HG02798 (cell line): ENCODE results near the gene EHD3.
A peak's percentile ranks its signal among the peaks of the same experiment; 100 is the strongest.

Experiments
- ATAC-seq: cut with Tn5 transposase; IDR thresholded peaks from one replicate; pipeline ENCODE4 v1.9.1; 2021; ENCODE audit warnings: mild to moderate bottlenecking; ENCODE audit not compliant: unreplicated experiment, poor library complexity

The EHD3 gene

DNA sequence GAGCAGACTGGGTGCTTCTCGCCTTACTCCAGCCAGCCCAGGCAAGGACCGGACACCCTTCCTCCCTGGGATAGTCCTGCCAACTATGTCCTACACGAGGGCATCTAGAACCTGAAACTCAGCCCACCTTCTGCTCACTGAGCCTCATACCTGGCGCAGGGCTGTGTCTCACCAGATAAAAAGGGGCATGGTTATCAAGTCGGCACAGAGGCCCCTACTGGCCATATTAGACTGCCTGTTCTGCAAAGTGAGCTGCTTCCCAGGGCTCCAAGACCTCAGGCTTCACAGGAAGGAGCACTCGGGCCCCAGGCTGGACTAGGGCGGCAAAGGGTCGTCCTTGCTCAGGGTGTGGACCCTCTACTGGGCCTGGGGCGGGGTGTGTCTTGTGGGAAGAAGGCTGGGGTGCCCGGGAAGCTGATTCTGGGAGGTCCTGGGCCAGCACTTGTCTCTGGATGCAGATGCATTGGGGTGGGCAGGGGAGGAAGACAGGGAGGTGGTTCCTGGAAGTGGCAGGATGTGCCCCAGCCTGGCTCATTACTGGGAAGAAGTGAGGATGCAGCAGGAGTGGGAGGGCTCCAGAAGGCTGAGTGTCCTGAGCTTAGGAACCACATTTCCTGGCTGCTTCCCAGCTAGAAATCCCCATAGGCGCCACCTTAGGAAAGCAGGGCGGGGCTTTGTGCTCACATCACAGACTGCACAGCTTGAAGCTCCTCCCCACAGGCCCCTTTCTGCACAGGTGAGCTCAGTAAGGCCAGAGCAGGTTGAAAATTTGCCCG, 19.6 kb downstream of the EHD3 start:
- ATAC-seq: no peak

DNA sequence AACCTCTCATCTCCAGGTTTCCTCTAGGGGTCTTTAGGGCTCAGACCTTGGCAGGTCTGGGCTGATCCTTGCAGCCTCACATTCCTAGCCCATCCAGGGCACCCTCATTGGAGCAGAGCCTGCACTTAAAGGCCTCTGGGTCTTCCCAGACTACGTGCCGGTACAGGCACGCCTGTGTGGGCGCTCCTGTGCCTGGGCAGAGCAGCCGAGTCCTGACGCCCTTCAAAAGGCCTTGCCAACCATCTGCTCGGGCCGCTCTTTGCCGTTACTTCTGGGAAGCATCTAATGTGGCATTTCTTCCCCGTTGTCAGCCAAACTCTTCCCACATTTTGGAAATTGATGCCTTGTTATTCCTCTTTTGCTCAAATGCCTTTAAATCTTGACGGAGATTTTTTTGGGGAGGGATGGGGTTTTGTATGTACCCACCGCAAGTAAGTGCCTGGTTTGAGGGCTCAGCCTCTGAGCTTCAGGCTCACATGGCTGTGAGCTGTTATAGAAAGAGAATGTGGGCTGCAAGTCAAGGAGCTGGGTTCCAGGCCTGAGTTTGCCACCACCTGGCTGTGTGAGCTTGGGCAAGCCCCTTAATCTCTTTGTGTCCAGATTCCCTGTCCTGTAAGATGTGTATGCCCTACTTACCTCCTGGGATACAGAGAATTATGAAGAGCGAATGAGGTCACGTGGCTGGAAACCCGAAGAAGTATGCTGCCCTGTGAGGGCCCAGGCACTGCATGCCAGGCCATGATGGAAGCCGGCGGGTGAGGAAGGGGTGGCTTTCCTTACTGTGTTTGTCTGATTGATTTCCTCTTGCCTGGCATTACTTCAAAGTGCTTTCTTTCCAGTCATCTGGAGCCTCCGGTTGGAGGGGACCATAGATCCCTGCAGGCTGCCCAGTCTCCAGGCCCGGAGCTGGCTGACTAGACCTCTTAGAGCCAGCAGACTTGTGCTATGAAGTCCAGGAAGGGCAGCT, 20.6 kb downstream of the EHD3 start:
- ATAC-seq: no peak

DNA sequence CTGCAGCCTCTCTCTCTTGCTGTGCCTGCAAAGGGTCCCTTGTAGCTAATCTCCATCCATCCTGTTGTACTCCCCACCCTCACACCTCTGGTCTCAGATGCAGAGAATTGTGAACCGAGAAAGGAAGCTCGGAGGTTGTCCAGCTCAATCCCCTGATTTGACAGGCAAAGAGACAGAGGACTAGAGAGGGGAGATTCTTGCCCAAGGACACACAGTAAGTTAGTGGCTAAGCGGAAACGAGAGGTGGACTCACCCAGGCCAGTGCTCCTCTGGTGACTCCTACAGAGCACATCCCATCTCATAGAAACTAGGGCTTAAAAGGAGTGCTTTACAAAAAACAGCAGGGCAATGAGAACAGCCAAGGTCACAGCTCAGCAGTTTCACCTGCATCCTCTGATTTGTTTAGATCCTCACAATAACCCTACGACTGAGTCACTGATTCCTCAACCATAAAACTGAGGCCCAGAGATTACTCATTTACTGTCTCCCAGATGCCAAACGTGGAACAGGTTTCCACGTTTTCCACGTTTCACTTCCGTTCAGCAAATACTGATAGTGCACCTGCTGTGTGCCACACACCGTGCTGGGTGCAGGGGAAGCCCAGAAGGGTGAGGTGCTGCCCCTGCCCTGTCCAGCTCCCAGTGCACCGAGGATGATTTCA, 22.1 kb downstream of the EHD3 start:
- peak; percentile 50 for ATAC-seq

DNA sequence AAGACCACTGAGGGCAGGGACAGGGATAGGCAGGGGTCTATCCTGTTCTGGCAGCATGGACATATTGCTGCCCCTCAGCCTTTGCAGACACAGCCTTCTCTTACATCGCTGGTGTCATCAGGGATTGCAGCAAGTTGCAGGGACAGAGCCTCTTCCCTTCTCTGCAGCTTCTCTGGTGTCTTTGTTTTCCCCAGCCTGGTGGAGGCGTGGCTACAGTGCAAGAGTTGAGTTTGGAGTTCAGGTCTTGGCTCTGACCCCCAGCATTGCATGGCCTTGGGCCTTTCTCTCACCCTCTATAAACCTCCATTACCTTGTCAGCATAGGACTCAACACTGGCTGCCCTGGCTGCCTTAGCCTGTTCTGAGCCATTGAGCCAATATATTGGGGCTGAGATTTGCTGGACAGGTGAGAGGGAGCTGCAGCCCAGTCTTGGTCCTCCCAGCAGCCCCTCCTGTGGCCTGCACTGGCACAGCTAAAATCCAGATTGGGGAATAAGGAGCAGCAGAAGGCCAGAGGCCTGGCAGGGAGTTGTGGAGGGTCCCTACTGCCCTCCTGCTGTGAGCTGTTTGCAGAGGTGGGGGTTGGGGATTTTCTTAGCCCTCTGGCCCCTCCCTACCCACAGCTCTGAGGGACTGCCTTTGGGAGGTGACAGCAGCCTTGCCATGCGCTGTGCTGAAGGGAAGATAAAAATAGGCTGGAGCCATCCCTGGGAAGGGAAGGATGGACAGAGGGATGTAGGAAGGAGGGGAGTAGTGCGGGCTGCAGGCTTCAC, 22.8 kb downstream of the EHD3 start:
- peak; percentile 10 for ATAC-seq

DNA sequence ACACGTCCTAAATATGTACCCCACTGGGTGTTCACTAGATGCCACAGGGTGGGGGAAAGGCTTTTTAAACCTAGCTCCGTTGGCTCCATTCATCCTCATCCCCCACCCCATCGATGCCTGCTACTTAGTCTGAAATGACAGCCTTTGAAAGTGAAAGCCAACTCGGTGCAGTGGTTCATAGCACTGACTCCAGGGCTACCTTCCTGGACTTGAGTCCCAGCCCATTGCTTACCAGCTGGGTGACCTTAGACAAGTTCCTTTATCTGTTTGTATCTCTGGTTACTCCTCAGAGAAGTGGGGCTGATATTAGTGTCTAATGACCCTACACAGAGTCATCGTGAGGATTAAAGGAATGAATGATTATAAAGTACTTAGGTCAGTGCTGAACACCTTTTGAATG, 24.4 kb downstream of the EHD3 start:
- ATAC-seq: peak; percentile 50

DNA sequence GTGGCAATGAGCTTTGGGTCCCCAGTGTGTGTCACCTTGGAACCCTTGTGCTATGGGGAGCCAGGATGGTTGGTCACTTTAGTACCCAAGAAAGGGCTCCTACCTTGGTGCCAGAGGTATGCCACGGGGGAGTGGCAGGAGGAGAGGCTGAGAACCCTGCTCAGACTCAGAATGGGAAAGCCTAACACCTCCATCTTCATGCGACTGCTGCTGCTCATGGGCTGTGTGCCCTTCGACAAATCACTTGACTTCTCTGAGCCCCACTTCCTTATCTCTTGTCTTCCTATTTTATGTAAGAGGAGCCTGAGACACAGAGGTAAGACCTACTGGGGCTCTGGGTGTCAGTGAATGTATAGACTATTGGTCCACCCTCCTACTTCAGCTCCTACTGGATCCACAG, 25.1 kb downstream of the EHD3 start:
- ATAC-seq: no peak

DNA sequence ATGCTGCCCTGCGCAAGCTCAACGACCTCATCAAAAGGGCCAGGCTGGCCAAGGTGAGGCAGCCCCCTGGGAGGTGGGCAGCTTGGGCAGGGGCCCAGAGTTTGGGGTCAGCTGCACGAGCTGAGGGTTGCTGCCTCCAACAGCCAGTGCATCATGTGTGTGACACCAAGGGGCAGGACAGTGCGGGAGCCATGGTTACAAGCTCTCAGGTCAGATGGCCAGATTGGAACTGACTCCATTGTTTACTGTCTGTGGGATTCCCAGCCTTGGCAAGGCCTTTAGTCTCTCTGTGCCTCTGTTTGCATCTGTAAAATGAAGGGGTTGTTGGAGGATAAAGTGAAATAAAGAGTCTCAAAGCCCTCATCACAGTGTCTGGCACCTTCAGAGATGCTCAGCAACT, 26.9 kb downstream of the EHD3 start:
- ATAC-seq: no peak

DNA sequence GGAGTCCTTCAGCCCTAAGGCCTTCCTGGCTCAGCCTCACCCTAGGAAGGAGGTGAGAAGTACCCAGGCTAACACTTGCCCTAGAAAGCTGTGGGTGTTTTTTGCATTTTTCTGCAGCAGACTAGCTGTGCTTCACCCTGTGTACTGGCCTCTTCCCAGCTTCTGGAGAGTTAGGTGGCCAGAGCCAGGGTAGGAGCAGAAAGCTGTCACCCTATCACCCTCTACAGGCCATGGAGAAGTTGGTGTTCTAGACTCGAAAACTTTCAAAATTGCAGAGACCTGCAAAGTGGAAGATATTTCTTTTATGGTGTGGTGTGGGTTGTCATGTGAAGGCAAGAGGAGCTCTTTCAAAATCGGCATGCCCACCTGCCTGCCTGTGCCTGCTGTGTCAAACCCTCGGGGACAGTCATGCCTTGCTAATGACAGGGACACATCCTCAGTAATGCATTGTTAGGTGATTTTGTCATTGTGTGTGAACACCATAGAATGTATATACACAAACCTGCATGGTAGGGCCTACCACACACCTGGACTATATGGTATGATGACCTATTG, 29.8 kb downstream of the EHD3 start:
- no peak for ATAC-seq

DNA sequence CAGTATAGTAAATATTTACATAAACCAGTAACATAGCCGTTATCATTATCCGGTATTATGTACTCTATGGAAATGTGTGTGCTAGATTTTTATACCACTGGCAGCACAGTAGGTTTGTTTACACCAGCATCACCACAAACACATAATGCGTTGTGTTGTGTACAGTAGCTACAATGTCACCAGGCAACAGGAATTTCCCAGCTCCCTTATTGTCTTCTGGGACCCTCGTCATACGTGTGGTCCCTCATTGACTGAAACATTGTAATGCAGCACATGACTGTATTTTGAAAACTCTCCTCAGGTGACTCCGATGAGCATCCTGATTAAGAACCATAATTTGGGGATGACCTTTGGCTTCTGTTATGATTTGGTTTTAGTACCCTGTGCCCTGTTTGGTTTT, 31.3 kb downstream of the EHD3 start:
- ATAC-seq: no peak

DNA sequence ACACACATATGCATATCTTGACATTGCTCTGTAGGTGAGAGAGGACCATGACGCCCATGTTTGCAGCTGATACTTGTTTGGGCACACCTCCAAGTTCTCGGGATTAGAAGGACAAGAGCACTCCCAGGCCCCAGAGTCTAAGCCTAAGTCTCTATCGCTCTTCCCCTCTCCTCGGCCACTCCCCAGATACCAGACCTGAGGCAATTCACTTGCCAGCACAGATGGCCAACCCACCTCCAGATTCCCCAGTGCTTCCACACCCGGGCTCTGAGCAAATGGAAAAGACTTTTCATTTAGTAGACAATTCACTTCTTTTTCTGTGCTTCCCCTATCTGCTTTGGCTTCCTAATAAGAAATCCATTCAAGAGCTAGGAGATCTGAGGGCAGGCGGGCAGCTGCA, 32.9 kb downstream of the EHD3 start:
- no peak for ATAC-seq

DNA sequence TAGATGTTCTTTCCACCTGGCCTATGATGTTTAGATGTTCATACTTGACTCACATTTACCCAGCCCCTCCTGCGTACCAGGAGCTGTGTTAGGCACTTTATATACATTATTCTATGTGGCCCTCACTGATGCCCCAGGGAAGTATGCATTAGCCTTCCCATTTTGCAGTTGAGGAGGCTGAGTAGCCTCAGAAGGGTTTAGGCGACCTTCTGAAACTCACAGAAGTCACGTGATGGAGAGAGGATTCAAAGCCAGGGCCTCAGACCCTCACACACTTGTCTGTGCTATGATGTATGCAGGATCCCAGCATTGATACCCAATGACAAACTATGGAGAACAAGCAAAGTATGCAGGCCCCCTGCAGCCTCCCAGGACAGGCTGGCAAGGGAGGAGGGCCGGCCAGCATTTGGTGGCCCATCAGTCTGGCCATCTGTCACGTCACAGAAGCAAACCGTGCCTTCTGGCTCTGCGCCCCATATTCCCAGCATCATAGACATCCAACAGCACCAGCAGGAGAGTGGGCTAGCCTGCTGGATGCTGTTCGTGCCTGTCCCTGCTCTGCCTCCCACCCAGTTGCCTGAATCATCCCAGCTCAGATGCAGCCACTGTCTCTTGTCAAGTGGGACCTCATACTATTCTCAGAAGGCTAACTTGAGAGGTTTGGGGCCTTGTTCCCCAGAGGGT, 33.6 kb downstream of the EHD3 start:
- no peak for ATAC-seq

DNA sequence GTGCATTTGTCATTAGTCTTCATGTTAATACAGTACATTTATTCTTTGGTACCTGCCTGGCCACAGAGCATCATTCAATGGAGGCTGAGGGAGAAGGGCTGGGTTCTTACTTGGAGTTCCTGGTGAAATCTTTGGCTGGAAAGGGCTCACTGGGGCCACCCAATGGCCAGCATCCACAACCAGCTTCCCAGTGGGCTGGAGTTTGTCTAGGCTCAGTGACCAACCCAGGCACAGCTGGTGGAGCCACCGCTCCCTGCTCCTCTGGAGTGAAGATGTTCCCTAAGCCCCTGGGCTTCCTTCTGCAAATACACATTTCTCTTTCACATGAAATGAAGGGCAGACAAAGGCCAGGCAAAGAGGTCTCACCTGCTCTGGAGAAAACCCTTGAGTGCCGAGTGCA, 34.4 kb downstream of the EHD3 start:
- ATAC-seq: no peak

DNA sequence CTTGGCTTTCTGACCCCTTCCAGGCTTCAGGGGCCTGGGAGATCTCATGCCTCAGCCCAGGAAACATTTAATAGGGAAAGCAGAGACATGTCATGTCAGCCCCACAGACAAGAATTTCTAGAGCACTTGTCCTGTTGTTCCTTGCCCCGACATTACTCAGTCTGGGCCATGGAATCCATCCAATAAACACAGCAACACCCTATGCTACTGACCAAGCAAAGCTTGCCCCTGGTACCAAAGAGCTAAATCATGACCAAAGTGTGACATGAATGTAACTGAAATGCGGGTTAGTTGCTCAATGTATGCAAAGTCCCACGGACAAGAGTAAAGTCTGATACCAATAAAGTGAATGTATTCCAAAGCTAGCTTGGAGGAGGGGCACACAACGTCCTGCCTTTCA, 35.1 kb downstream of the EHD3 start:
- no peak for ATAC-seq

DNA sequence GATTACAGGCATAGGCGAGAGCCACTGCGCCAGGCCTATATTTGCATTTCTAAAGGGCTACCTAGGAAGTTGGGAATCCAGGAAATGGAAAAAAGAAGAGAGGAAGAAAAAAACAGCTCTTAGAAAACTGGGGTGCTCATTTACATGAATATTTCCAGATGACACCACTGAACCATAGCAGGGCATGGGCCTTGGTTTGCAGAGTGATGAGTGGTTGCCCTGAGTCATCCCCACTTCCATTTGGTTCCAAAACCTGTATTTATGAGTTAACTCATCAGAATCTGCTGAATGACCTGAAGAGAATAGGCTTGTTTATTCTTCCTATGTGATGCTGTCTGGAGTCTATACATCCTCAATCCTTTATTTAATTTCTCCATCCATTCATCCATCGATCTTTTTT, 36.2 kb downstream of the EHD3 start:
- ATAC-seq: no peak

DNA sequence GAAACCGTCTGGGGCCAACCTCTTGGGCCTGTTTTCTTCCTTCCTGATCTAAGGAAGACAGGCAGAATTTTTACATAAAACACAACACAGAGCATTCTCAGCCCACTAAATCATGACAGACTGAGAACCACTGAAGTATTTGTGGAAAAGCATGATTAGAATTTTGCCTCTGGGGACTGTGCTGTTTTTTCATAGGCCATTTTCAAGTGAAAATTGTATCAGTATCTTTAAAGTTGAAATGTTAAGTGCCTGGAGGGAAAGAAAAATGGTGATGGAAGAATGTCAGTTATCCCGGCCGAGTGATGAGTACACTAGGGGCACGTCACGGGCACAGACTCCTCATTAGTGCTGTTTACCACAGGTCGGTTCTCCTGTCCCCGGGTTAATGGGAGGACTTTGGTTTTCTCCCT, 36.9 kb downstream of the EHD3 start:
- ATAC-seq: no peak

DNA sequence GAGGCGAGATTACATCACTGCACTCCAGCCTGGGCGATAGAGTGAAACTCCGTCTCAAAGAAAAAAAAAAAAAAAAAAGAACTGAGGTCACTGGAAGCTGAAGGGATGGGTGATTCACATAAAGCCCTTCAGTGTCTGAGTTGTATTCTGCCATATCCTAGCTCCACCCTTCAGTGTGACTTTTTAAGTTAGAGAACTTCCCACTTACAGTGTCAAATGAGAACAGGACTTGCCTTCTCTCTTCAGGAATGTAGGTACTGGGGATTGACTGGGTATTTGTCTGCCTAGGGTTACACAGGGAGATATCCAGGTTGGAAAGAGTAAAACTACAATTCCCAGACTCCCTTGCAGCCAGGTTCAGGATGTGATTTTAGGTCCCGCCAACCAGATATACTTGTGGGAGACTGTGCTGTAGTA, 37.9 kb downstream of the EHD3 start:
- no peak for ATAC-seq

DNA sequence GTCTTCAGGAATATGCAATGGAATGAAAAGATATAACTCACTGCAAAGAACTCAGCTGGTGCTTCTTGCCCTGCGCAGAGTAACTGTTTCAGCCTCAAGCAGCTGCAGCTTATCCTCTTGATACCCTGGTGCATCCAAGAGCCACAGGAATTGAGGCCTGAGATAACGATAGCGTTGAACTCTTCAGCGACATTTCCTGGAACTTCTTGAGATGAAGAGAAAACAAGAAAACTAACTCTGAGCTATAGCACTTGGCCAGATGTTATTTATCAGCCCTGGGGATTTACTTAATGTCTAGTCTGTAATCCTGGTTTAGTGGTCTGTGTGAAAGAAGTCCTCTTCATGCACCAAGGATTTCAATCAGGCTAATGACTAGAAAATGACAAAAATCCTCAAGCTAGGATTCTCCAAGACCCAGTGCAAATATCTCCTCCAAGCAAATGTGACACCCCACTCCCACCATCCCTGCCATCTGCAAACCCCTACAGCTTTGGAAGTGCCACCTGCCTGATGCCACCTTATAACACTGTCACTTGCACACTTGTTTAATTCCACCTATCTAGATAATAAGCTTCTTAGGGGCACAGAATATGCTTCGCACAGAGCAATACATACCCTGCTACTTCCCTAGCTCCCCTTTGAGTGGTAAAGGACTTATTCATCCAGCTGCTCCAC, 40.6 kb downstream of the EHD3 start:
- ATAC-seq: no peak

DNA sequence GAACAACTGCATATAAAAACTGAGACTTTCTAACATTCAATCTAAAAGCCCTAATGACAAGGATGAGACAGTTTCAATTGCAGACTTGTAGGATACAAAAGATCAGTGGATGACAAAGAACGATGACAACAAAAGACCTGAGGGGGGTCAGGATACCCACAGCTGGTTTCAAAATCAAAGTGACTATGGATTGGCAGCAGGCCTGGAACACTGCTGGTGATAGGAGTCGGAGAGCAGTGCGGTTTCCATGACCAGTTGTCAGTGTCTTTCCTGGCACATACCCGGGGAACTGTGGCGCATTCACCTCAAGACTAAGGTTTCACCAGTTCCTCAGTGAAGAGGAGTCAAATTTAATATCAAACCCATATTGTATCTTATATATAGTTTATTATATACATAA, 42.0 kb downstream of the EHD3 start:
- ATAC-seq: no peak

DNA sequence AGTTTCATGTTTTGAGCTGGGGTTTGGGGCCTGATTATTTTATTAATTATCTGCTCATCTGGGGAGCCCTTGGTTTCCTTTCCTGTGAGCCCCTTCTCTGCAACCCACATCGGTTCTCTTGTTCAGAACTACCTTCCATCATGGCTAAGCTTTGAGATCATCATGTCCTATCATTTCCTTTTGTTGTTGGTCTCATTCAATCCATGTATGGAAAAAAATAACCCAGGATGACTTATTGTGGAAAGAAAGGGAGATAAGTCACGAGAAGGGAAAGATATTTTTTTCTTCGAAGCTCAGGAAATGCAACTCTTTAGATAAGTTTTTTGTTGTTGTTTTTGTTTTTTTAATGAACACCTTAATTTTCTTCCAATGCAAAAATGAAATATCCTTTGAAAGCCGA, 43.7 kb downstream of the EHD3 start:
- no peak for ATAC-seq
